ENCODE results near the gene NAV2.
A peak's percentile ranks its signal among the peaks of the same experiment; 100 is the strongest.

The NAV2 gene

DNA sequence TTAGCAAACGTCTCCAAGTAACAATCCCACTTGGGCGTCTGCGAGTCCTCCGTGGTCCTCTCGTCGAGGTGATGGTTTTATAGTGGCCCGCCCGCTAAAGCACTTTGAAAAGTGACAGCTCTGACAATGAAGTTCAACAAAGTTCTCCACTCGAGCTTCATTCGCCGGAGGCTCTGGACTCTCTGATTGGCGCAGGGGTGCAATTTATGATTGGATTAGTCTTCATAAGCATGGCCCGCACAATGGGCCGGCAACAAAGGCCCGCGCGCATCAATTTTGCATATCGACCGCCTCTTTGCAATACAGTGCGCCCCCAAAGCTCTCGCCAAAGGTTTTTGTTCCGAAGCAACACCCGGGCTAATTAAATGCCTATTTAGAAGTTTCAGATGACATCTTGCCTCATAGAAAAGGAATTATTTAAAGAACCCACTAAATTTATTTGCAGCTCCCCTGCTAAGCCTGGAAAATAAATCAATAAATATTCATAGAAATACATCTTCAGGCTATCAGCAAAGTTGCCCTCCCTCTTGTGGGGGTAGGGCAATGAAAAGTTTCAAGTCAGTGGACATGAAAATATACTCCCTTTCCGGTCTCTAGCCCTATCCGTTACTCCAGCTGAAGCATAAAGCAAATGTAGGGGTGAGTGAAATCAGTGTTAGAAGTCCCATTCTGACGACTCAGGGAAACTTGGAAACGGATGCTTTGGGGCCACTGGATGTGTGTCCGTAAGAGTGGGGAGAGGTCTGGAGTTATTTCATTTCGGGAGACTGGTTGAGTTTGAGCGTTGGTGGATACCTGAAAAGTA lies 448.0 kb downstream of the NAV2 start, which contains the start of gene DBX1:
Gene DBX1 (minus strand): TSS at position 51 of the 805 bp plus-strand sequence. CDS start 151 bp downstream, outside the sequence.
- peak within 1 kb of the TSS; percentile 45 for H3K4me3 ChIP-seq (ENCODE audit: low read depth, low read length)
- peak within 1 kb of the TSS; percentile 11 for H3K27ac ChIP-seq (ENCODE audit: low read depth, low read length)
- H3K9me3 ChIP-seq (ENCODE audit: control insufficient read depth, insufficient read depth, low read length), result no peaks in the 10 kb centered on the region
- no peak within 1 kb of the TSS for H3K9ac ChIP-seq (ENCODE audit: low read depth, low read length)
- H3K27me3 ChIP-seq (ENCODE audit: control insufficient read depth, insufficient read depth, low read length), result peaks cover 100% of the 10 kb centered on the region
- H3K36me3 ChIP-seq (ENCODE audit: control insufficient read depth, insufficient read depth, low read length), result no peaks in the 10 kb centered on the region
- H3K4me1 ChIP-seq (ENCODE audit: control insufficient read depth, insufficient read depth, low read length), result peaks cover 60% of the 10 kb centered on the region

DNA sequence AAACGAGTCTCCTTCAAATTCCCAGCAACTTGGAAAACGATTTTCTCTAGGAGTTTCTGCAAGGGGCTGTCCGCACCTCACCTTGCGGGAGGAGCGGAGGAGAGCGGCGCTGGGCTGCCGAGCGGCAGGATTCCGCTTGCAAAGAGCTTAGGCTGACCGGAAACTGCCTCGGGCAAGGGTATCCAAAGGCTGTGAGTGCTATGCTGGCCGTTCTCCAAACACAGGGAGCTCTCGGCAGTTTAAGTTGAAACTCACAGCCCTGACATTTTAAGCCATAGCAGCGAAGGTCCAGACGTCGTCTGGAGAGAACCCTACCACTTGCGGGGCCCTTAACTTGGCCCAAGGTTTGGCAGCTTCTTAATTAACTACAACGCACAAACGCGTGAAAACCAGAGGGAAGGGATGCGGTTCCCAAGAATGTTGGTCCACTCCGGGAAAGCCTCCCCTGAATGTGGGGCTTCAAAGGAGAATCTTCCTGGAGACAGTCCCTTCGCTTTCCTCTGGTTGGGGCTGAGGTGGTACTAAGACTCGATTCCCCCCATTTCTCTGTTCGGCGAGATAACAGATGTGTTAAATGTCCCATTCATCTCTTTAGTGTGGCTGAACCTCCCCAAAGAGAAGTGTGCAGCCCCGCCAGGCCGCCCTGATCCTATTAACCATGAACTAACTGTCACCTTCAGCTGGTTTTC lies 448.7 kb downstream of the NAV2 start:
- H3K4me3 ChIP-seq (ENCODE audit: low read depth, low read length), result peak overlapping the region; percentile 28; the same call in 1 of the 2 replicates
- H3K27me3 ChIP-seq (ENCODE audit: control insufficient read depth, insufficient read depth, low read length), result peaks cover 100% of the 10 kb centered on the region
- H3K9ac ChIP-seq (ENCODE audit: low read depth, low read length), result no peak overlapping the region

DNA sequence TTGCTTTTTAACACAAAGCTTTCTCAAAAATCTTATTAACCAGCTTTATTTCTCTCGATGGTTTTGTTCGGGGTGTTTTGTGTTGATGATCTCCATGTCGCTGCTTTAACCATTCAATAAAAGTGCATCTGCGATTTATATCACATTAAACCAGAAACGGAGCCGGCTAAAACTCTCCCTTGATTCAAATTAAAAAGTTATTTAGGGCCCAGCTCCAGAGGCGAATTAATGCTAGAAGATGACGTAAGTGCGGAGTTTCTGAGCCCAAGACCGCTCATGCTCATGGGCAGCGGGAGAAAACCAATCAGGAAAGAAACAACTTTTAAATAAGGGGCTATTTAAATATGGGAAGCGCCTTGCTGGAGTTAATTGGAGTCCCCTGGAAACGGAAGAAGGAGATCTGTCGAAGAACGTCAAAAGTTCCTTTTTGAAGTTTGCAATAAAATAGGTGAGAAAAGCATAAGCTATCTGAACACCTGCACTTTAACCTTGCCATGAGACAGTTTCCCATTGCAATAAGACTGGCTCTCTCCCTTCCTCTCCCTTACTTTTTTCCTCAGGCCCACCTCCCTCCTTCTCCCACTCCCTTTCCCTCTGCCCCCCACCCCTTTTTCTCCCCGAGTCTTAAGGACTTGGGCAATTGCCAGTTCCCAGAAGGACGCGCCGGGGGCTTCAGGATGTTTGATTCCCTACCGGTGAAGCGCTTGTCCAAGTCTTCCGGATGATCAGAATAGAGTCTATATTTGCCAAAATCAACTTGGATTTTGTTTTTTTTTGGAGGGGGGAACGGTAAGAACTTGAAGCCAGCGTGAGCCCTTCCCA lies 449.5 kb downstream of the NAV2 start:
- H3K9ac ChIP-seq (ENCODE audit: low read depth, low read length), result no peak overlapping the region
- peak overlapping the region; percentile 39; the same call in 1 of the 2 replicates for H3K4me3 ChIP-seq (ENCODE audit: low read depth, low read length)
- H3K27ac ChIP-seq (ENCODE audit: low read depth, low read length), result no peak overlapping the region
- peaks cover 62% of the 10 kb centered on the region for H3K4me1 ChIP-seq (ENCODE audit: control insufficient read depth, insufficient read depth, low read length)
- peaks cover 100% of the 10 kb centered on the region for H3K27me3 ChIP-seq (ENCODE audit: control insufficient read depth, insufficient read depth, low read length)
- H3K9me3 ChIP-seq (ENCODE audit: control insufficient read depth, insufficient read depth, low read length), result no peaks in the 10 kb centered on the region
- no peaks in the 10 kb centered on the region for H3K36me3 ChIP-seq (ENCODE audit: control insufficient read depth, insufficient read depth, low read length)

More for the DNA sequence above, 448.7 kb downstream of the NAV2 start:
- no peaks in the 10 kb centered on the region for H3K9me3 ChIP-seq (ENCODE audit: control insufficient read depth, insufficient read depth, low read length)
- peak overlapping the region; percentile 11 for H3K27ac ChIP-seq (ENCODE audit: low read depth, low read length)
- H3K36me3 ChIP-seq (ENCODE audit: control insufficient read depth, insufficient read depth, low read length), result no peaks in the 10 kb centered on the region
- H3K4me1 ChIP-seq (ENCODE audit: control insufficient read depth, insufficient read depth, low read length), result peaks cover 60% of the 10 kb centered on the region

DNA sequence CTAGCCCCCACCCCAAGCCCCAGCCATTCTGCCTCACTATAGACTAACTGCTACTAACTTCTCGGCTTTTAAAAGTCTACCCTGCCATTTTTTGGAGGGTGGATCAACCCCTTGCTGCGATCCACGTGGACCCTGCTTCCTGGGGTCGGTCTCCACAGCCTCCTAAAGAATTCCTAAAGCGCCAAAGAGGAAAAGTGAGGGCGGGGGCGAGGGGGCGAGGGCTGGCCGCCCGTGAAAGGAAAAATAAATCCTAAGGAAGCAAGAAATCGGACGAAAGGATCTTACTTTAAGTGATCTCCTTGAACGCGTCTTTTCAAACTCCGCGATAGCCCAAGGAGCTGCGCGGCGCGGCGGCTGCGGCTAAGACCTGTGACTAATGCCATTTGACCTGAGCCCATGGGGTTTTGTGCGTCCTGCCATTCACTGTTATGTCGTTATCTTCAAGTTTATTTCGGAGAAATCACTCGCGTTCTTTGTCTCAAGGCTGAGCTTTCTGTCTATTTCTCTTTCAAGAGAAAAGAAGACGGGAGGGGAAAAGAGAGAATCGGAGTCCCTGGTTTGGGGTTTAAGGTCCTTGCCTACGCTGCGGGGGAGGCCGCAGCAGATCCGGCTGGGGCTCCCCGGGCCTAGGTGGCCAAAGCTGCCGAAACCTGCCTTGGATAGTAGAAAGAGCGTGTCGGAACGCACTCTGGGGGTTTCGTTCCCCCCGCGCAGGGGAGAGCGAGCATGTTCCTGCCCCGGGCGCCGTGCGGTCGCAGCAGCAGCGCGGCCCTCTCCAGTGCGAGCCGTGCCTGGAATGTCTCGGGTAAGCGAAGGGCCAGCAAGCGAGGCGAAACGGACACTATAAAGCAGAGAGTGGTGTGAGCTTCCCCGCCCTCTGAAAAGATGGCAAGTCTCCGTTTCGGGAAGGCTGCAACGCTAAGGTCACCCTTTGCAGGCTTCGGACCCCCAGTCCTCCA lies 450.5 kb downstream of the NAV2 start:
- Histone ChIP-seq H3K9ac (ENCODE audit: low read depth, low read length) (no peak overlapping the region), H3K27me3 (ENCODE audit: control insufficient read depth, insufficient read depth, low read length) (peaks cover 100% of the 10 kb centered on the region), H3K4me3 (ENCODE audit: low read depth, low read length) (peak overlapping the region; percentile 66)

DNA sequence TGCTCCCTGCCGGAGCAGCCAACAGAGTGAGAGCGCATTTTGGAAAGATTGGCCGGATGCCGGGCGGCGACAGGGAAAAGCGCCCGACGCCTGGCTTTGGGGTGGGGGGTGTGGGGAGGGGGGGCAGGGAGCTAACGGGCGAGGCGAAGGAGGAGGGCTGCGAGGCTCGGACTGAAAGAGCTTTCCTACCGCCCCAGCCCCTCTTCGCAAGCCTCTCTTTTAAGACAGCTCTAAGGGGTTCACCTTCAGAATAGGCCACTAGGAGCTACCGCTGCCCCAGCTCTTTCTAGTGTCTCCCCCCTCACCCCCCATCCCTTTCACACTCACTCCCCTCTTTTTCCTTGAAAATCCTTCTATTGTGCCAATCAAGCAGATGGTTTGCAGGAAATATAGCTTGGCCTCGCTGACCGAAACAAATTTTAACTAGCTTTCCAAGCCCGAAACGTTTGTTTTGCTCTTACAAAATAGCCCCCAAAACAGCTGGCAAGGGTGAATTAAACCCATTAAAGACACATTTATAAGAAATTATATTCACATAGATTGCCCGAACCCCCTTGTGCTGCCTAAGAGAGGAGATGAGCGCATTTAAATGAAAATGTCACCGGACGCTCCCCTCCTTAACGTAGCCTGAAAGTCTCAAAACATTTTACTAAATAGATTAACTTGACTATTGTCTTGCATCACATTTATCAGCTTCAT lies 451.3 kb downstream of the NAV2 start:
- no peak overlapping the region for H3K9ac ChIP-seq (ENCODE audit: low read depth, low read length)
- H3K4me3 ChIP-seq (ENCODE audit: low read depth, low read length), result peak overlapping the region; percentile 66
- H3K27ac ChIP-seq (ENCODE audit: low read depth, low read length), result no peak overlapping the region
- H3K27me3 ChIP-seq (ENCODE audit: control insufficient read depth, insufficient read depth, low read length), result peaks cover 99% of the 10 kb centered on the region
- H3K9me3 ChIP-seq (ENCODE audit: control insufficient read depth, insufficient read depth, low read length), result no peaks in the 10 kb centered on the region
- no peaks in the 10 kb centered on the region for H3K36me3 ChIP-seq (ENCODE audit: control insufficient read depth, insufficient read depth, low read length)
- peaks cover 55% of the 10 kb centered on the region for H3K4me1 ChIP-seq (ENCODE audit: control insufficient read depth, insufficient read depth, low read length)

More for the DNA sequence above, 450.5 kb downstream of the NAV2 start:
- peak overlapping the region; percentile 20 for H3K27ac ChIP-seq (ENCODE audit: low read depth, low read length)
- H3K36me3 ChIP-seq (ENCODE audit: control insufficient read depth, insufficient read depth, low read length), result no peaks in the 10 kb centered on the region
- peaks cover 62% of the 10 kb centered on the region for H3K4me1 ChIP-seq (ENCODE audit: control insufficient read depth, insufficient read depth, low read length)
- H3K9me3 ChIP-seq (ENCODE audit: control insufficient read depth, insufficient read depth, low read length), result no peaks in the 10 kb centered on the region
